Measurements from ENCODE around the gene HOXC12. TPM values are rescaled to one million over a fixed set of nuclear protein-coding genes. Genes with fewer than 3 reads are reported as not detected.

HOXC12 gene
- total RNA-seq, 2 experiments from 2014 or later = not detected

DNA sequence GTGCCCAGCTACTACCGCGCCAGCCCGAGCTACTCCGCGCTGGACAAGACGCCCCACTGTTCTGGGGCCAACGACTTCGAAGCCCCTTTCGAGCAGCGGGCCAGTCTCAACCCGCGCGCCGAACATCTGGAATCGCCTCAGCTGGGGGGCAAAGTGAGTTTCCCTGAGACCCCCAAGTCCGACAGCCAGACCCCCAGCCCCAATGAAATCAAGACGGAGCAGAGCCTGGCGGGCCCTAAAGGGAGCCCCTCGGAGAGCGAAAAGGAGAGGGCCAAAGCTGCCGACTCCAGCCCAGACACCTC is 30.9 kb downstream of the HOXC12 start:
- no peak overlapping the region for H3K27ac Mint-ChIP-seq
- peak overlapping the region; percentile 38 for H3K4me3 Mint-ChIP-seq
- no peaks in the 10 kb centered on the region for H3K36me3 Mint-ChIP-seq (ENCODE audit: low read depth)
- intact Hi-C loops (cut with micrococcal nuclease) = loop anchor here (1.0 to 5.0 kb wide), 9 partner anchors 11 to 297 kb away; partner anchors contain the start of genes CBX5, HNRNPA1, HOXC12 and HOXC9
- no peaks in the 10 kb centered on the region for H3K9me3 Mint-ChIP-seq
- CTCF ChIA-PET = interaction anchor here (0.5 to 4.9 kb wide), 11 partner anchors 14 to 465 kb away, joined by 3 to 38 read pairs (median 5); partner anchors contain the start of genes HOXC8 and HOXC9
- H3K27me3 Mint-ChIP-seq (ENCODE audit: low read depth) = peaks cover 91% of the 10 kb centered on the region
- no peak for DNase-seq
- H3K4me1 Mint-ChIP-seq (ENCODE audit: low read depth) = peaks cover 33% of the 10 kb centered on the region

DNA sequence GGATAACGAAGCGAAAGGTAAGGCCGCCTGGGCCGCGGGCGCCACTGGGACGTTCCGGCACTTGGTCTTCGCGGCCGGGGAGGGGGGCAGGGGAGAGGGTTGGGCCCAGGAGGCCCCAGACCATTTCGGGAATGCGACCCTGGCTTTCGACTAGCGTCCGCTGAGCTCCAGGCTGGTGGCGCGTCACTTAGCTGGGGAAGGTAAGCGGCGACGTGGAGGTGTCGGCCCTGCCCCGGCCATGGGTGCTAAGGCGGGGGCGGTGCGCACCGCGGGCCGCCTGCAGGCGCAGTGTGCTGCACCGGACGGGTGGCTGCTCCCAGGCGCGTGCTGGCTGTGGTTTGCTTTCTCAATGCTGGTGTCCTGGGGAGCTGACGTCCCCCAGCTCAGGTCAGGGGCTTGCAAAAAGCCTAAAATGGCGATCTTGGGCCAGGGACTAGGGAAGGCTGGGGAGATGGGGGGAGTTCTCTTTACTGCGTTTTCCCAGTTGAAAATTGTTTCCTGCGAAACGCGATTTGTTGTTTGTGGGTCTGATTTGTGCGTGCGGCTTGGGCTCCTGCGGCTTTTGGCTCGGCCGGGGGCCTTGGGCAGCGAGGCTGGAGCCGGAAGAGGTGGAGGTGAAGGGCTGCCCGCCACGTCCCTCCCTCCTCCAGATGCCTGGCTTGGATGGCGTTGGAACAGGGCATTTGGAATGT is 31.4 kb downstream of the HOXC12 start:
- Mint-ChIP-seq H3K4me3 (no peak overlapping the region), H3K36me3 (ENCODE audit: low read depth) (no peaks in the 10 kb centered on the region), H3K27ac (no peak overlapping the region), H3K9me3 (no peaks in the 10 kb centered on the region), H3K4me1 (ENCODE audit: low read depth) (peaks cover 33% of the 10 kb centered on the region), H3K27me3 (ENCODE audit: low read depth) (peaks cover 91% of the 10 kb centered on the region)
- CTCF ChIA-PET = interaction anchor here (0.5 to 4.9 kb wide), 10 partner anchors 12 to 464 kb away, joined by 3 to 38 read pairs (median 4); partner anchors contain the start of genes HOXC8 and HOXC9
- DNase-seq = no peak
- intact Hi-C loops (cut with micrococcal nuclease) = loop anchor here (1.0 to 5.0 kb wide), 9 partner anchors 10 to 296 kb away; partner anchors contain the start of genes CBX5, HNRNPA1, HOXC12 and HOXC9

DNA sequence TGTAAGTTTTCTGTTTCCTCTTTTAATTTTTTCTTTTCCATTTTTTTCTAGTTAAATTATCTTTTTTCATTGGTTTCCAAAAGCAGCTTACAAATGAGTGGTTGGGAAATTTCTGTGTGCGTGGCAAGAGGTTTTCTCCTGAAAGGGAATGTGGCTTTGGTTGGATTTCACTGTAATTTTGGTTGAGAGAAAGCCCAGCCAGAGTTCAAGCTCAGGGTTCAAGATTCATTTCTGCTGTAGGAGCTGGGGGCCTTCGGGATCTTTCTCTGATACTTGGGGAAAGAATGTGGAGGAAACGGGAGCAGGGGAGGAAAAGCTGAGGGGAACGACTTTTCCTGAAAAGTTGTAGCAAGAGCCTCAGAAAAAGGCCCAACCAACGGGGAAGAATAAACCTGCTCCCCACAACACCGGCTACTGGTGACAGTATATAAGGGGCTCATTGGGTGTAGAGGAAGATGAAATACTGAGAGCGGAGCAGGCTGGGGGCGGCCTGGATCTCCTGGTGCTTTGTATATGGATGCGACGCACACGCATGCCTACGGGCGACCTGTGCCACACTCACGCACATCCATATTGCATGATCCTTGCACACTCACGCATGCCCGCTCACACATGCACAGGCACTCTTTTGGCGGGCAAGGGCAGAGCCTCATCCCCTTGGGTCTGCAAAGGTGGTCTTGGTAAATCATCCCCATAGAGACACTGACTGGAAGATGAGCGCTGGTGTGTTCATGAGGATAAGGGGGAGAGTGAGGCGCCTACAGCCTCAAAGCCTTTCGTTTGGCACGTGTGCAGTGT is 32.2 kb downstream of the HOXC12 start:
- H3K9me3 Mint-ChIP-seq = no peaks in the 10 kb centered on the region
- peaks cover 89% of the 10 kb centered on the region for H3K27me3 Mint-ChIP-seq (ENCODE audit: low read depth)
- DNase-seq = no peak
- no peak overlapping the region for H3K4me3 Mint-ChIP-seq
- CTCF ChIA-PET = interaction anchor here (0.7 to 4.9 kb wide), 6 partner anchors 11 to 273 kb away, joined by 3 to 38 read pairs (median 4); partner anchors contain the start of gene HOXC8
- H3K4me1 Mint-ChIP-seq (ENCODE audit: low read depth) = peaks cover 33% of the 10 kb centered on the region
- no peaks in the 10 kb centered on the region for H3K36me3 Mint-ChIP-seq (ENCODE audit: low read depth)
- no peak overlapping the region for H3K27ac Mint-ChIP-seq
- intact Hi-C loops (cut with micrococcal nuclease) = loop anchor here (5.0 kb wide), 3 partner anchors 35 to 295 kb away; partner anchors contain the start of genes CBX5, HNRNPA1 and HOXC12

GRCh38 chr12:53987787-53988230 is 33.1 kb downstream of the HOXC12 start:
- Mint-ChIP-seq H3K27me3 (ENCODE audit: low read depth) (peaks cover 88% of the 10 kb centered on the region), H3K36me3 (ENCODE audit: low read depth) (no peaks in the 10 kb centered on the region), H3K4me1 (ENCODE audit: low read depth) (peaks cover 33% of the 10 kb centered on the region), H3K27ac (no peak overlapping the region), H3K4me3 (no peak overlapping the region), H3K9me3 (no peaks in the 10 kb centered on the region)
- intact Hi-C loops (cut with micrococcal nuclease) = loop anchor here (5.0 kb wide), 3 partner anchors 36 to 294 kb away; partner anchors contain the start of genes CBX5, HNRNPA1 and HOXC12
- CTCF ChIA-PET = interaction anchor here (1.2 to 4.9 kb wide), 9 partner anchors 10 to 221 kb away, joined by 4 to 38 read pairs (median 4); partner anchors contain the start of genes HOXC5 and HOXC8
- DNase-seq = no peak

DNA sequence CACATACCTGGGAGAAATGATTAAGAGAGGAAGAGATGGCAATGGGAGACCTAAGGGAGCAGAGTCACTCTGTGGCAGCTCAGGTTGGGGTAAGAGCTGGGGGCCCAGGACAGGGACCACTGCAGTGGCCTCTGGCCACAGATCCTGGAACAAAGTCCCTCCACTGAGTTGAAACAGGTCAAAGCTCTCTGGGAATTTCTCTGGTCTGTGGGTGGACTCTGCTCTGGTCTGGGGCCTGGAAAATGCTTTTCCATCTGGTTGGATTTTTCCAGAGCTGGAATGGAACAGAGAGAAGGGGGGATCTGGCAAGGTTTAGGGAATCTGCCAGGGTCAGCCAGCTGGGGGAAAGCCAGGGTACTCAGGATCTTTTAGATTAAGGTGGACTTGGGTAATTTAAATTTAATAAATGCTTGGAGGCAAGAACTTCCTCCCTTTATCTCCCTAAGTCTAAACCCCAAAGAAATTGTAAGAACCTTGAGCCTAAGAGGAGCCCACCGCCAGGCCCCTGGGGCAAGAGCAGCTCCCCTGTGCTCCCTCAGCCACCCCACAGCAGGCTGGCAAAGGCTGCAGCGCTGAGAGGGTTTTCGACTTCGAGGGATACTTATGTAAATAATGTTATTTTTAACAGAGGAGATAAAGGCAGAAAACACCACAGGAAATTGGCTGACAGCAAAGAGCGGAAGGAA is 34.0 kb downstream of the HOXC12 start:
- DNase-seq = no peak
- H3K4me1 Mint-ChIP-seq (ENCODE audit: low read depth) = peaks cover 33% of the 10 kb centered on the region
- CTCF ChIA-PET = interaction anchor here (0.9 to 4.9 kb wide), 8 partner anchors 17 to 220 kb away, joined by 3 to 38 read pairs (median 4); partner anchors contain the start of genes HOXC5 and HOXC8
- intact Hi-C loops (cut with micrococcal nuclease) = loop anchor here (5.0 kb wide), 3 partner anchors 36 to 294 kb away; partner anchors contain the start of genes CBX5, HNRNPA1 and HOXC12
- H3K27me3 Mint-ChIP-seq (ENCODE audit: low read depth) = peaks cover 88% of the 10 kb centered on the region
- H3K9me3 Mint-ChIP-seq = no peaks in the 10 kb centered on the region
- H3K27ac Mint-ChIP-seq = no peak overlapping the region
- H3K4me3 Mint-ChIP-seq = no peak overlapping the region
- no peaks in the 10 kb centered on the region for H3K36me3 Mint-ChIP-seq (ENCODE audit: low read depth)

GRCh38 chr12:53989227-53990113 is 34.8 kb downstream of the HOXC12 start:
- intact Hi-C loops (cut with micrococcal nuclease) = loop anchor here (5.0 kb wide), 3 partner anchors 37 to 293 kb away; partner anchors contain the start of genes CBX5, HNRNPA1 and HOXC12
- Mint-ChIP-seq H3K9me3 (no peaks in the 10 kb centered on the region), H3K36me3 (ENCODE audit: low read depth) (peaks cover 2% of the 10 kb centered on the region), H3K4me3 (no peak overlapping the region), H3K27me3 (ENCODE audit: low read depth) (peaks cover 91% of the 10 kb centered on the region), H3K4me1 (ENCODE audit: low read depth) (peaks cover 38% of the 10 kb centered on the region), H3K27ac (peak overlapping the region; percentile 19)
- DNase-seq = peak; percentile 66
- CTCF ChIA-PET = interaction anchor here (1.7 to 4.9 kb wide), 3 partner anchors 17 to 216 kb away, joined by 4 to 38 read pairs (median 4); partner anchors contain the start of gene HOXC8

DNA sequence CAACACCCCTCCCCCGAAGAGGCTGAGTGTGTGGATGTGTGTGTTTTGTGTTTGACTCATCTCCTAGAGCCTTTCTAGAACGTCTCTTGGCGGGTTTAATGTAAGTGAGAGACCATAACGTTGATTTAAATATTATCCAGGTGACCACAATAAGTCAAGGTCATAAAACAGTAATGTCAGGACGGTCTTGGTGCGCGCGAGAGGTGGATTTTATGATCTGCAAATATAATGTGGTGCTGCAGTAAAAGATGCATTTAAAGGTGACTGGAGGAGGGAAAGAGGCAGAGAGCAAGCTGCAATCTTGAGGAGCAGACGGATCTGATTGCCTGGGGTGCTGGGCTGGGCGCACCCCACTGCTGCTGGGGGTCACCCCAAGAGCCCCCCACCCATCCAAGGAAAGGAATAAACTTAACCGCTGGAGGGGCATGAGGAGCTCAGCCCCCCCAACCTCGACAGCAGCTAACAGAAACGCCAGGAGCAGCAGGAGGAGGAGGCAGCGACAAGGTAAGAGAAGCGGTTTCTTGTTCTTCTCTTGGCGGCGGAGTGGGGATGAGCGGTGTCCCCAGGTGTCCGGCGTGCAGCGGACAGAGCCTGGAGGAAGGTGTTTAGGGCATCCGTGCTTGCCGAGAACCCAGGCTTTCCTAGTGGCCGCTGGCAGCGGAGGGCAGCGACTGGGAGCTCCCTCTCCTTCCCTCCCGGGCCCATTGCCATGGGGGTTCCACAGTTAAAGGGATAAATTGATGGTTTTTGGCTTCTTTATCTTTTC is 35.8 kb downstream of the HOXC12 start:
- Mint-ChIP-seq H3K27ac (no peak overlapping the region), H3K4me3 (no peak overlapping the region), H3K36me3 (ENCODE audit: low read depth) (peaks cover 2% of the 10 kb centered on the region), H3K27me3 (ENCODE audit: low read depth) (peaks cover 91% of the 10 kb centered on the region), H3K4me1 (ENCODE audit: low read depth) (peaks cover 38% of the 10 kb centered on the region), H3K9me3 (no peaks in the 10 kb centered on the region)
- intact Hi-C loops (cut with micrococcal nuclease) = no loop called here
- DNase-seq = no peak
- CTCF ChIA-PET = interaction anchor here (1.0 to 2.1 kb wide), 5 partner anchors 14 to 226 kb away, joined by 3 to 8 read pairs (median 3); partner anchors contain the start of genes HOXC5 and HOXC8

DNA sequence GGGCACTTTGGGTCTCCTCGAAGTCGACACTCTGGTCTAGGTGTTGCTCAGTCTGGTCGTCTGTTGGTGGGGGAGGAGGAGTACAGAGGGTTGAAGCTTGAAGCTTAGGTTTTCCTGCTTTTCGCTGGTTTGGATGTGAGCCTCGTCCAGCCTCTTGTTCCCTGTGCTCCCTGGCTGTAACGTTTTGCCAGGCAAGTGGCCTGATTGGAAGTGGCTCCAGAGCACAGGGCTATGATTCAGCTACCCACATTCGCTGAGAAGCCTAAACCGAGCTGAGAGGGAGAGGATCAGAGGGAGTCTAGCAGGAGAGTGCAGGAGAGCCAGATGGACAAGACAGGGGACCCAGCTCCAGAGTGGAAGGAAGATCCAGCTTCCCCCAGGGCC is 36.4 kb downstream of the HOXC12 start:
- intact Hi-C loops (cut with micrococcal nuclease) = no loop called here
- Mint-ChIP-seq H3K4me1 (ENCODE audit: low read depth) (peaks cover 41% of the 10 kb centered on the region), H3K36me3 (ENCODE audit: low read depth) (peaks cover 2% of the 10 kb centered on the region), H3K27ac (no peak overlapping the region), H3K4me3 (no peak overlapping the region), H3K27me3 (ENCODE audit: low read depth) (peaks cover 87% of the 10 kb centered on the region), H3K9me3 (no peaks in the 10 kb centered on the region)
- no peak for DNase-seq
- CTCF ChIA-PET = interaction anchor here (0.6 to 2.1 kb wide), 6 partner anchors 13 to 226 kb away, joined by 3 to 8 read pairs (median 3); partner anchors contain the start of genes HOXC5 and HOXC8

DNA sequence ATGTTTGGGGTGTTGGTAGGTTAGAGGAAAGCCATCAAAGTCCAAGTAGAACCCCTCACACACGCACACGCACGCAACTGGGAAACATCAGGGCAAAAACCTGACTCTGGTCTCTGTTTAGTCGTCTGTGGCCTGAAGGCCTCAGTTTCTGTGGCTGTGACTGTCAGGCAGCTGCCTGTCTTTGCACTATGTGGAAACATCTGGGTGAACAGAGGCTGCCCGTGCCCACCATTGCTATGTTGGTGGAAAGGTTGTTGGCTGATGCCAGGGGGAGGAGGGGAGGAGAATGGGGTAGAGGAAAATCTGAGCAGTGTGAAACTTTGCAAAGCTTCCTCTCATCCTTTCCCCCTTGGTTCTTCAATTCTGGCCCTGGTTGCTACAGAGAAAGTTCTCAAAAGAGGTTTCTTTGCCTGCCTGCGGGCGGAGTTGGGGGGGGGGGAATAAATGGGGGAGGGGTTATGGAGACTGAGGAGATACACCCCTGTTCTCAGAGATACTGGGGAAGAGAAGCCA is 37.7 kb downstream of the HOXC12 start:
- Mint-ChIP-seq H3K4me3 (no peak overlapping the region), H3K9me3 (no peaks in the 10 kb centered on the region), H3K27me3 (ENCODE audit: low read depth) (peaks cover 81% of the 10 kb centered on the region), H3K4me1 (ENCODE audit: low read depth) (peaks cover 47% of the 10 kb centered on the region), H3K27ac (no peak overlapping the region), H3K36me3 (ENCODE audit: low read depth) (peaks cover 2% of the 10 kb centered on the region)
- intact Hi-C loops (cut with micrococcal nuclease) = no loop called here
- no peak for DNase-seq
- CTCF ChIA-PET = interaction anchor here (0.5 to 2.1 kb wide), 6 partner anchors 12 to 342 kb away, joined by 3 to 8 read pairs (median 6); partner anchors contain the start of gene HOXC8
